ENCODE measurements around the gene HS2ST1.

DNA sequence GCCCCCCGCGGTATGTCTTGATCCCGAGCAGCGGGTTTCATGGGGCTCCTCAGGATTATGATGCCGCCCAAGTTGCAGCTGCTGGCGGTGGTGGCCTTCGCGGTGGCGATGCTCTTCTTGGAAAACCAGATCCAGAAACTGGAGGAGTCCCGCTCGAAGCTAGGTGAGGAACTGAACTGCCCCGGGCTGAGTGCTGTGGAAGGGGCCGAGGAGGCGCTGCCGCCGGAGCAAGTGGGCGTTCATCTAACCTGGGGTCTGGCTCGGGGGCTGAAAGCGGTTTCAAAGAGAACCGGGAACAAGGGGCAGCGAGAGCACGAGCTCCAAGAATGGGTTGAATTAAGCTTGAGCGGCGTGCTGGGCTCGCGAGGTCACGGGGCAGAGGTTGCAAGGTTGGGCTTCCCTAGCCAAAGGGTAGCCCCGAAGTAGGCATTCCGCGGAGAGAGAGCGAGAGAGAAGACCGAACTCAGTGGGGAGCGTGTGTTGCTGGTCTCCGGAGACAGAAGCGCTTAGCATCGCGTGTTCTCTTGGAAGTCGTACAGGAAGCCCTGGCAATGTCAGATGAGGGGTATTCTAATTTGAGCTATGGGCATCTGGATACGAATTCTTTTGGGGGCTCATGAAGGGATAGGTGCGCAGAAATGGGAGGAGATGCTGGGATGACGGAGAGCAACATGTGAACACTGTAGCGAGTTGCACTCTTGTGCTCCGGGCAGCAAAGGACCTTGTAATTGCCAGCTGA is 732 bp downstream of the HS2ST1 start:
- TF ChIP-seq, protein P1, sequence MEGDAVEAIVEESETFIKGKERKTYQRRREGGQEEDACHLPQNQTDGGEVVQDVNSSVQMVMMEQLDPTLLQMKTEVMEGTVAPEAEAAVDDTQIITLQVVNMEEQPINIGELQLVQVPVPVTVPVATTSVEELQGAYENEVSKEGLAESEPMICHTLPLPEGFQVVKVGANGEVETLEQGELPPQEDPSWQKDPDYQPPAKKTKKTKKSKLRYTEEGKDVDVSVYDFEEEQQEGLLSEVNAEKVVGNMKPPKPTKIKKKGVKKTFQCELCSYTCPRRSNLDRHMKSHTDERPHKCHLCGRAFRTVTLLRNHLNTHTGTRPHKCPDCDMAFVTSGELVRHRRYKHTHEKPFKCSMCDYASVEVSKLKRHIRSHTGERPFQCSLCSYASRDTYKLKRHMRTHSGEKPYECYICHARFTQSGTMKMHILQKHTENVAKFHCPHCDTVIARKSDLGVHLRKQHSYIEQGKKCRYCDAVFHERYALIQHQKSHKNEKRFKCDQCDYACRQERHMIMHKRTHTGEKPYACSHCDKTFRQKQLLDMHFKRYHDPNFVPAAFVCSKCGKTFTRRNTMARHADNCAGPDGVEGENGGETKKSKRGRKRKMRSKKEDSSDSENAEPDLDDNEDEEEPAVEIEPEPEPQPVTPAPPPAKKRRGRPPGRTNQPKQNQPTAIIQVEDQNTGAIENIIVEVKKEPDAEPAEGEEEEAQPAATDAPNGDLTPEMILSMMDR (conservative IDR thresholded peaks at IDR 0.05; ENCODE audit: low read depth in 2 of 2) = no peak
- TF ChIP-seq REST (IDR thresholded peaks at IDR 0.05; ENCODE audit: unreplicated experiment) (no peak), EZH2 (IDR thresholded peaks at IDR 0.05; ENCODE audit: low read depth, unreplicated experiment) (no peak), JUNB (IDR thresholded peaks at IDR 0.05; ENCODE audit: unreplicated experiment) (no peak), EZH2phosphoT487 (IDR thresholded peaks at IDR 0.05; ENCODE audit: unreplicated experiment) (no peak), POLR2AphosphoS5 (IDR thresholded peaks at IDR 0.05; ENCODE audit: low read depth) (no peak), CREB1 (CRISPR knock-in tag; IDR thresholded peaks at IDR 0.05; ENCODE audit: low read depth) (no peak)
- TF ChIP-seq, protein P2, sequence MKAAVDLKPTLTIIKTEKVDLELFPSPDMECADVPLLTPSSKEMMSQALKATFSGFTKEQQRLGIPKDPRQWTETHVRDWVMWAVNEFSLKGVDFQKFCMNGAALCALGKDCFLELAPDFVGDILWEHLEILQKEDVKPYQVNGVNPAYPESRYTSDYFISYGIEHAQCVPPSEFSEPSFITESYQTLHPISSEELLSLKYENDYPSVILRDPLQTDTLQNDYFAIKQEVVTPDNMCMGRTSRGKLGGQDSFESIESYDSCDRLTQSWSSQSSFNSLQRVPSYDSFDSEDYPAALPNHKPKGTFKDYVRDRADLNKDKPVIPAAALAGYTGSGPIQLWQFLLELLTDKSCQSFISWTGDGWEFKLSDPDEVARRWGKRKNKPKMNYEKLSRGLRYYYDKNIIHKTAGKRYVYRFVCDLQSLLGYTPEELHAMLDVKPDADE (IDR thresholded peaks at IDR 0.05) = no peak
